Lung (tissue), 12 donors: ENCODE measurements around the gene TPM2. TPM values are rescaled to one million over a fixed set of nuclear protein-coding genes. Genes with fewer than 3 reads are reported as not detected.

ENCODE experiments used
- ATAC-seq: fragments of 200-7000 bp; cut with Tn5 transposase; one replicate; pipeline ENCODE4 v1.9.1; 2020; ENCODE audit warnings: moderate number of reproducible peaks; ENCODE audit not compliant: insufficient read depth, low FRiP score
- DNase-seq, 3 donors: peaks; one replicate each; pipeline ENCODE4 v3.0.0-alpha.2; 2013 to 2017
- H3K27ac ChIP-seq, 2 donors: one replicate each; pipeline ENCODE4 v1.5.1; 2013; ENCODE audit warnings: mild to moderate bottlenecking in 2 of 2, moderate library complexity in 2 of 2, control low read depth in 1 of 2, inconsistent platforms in 1 of 2, low read depth in 1 of 2, low read length in 1 of 2
- H3K27me3 ChIP-seq, 3 donors: one replicate each; pipeline ENCODE4 v1.5.1; 2013; ENCODE audit warnings: low read length in 2 of 3; ENCODE audit not compliant: control insufficient read depth in 3 of 3, insufficient read depth in 3 of 3
- H3K36me3 ChIP-seq, 4 donors: one replicate each; pipeline ENCODE4 v1.5.1; 2013; ENCODE audit warnings: low read length in 4 of 4, mild to moderate bottlenecking in 1 of 4, moderate library complexity in 1 of 4; ENCODE audit not compliant: control insufficient read depth in 4 of 4, insufficient read depth in 4 of 4
- H3K4me1 ChIP-seq, 5 donors: one replicate each; pipeline ENCODE4 v1.5.1; 2013; ENCODE audit warnings: low read length in 5 of 5, mild to moderate bottlenecking in 2 of 5, moderate library complexity in 1 of 5; ENCODE audit not compliant: control insufficient read depth in 5 of 5, insufficient read depth in 5 of 5
- H3K4me3 ChIP-seq: one replicate; pipeline ENCODE4 v1.5.1; 2013; ENCODE audit warnings: mild to moderate bottlenecking, control low read depth, moderate library complexity
- H3K9ac ChIP-seq, 2 donors: one replicate each; pipeline ENCODE4 v1.5.1; 2013; ENCODE audit warnings: low read length in 2 of 2, control low read depth in 1 of 2; ENCODE audit not compliant: insufficient read depth in 1 of 2
- H3K9me3 ChIP-seq, 4 donors: one replicate each; pipeline ENCODE4 v1.5.1; 2013; ENCODE audit warnings: low read length in 3 of 4, mild to moderate bottlenecking in 1 of 4, moderate library complexity in 1 of 4; ENCODE audit not compliant: control insufficient read depth in 4 of 4, insufficient read depth in 3 of 4
- WGBS, 2 donors: extraction: QIAGEN DNeasy Blood & Tissue Kit; methylation state at CpG; one replicate each; pipeline ENCODE4 v1.1.7; 2013; 5-methylcytosine and 5-hydroxymethylcytosine counted together
- polyA plus RNA-seq, 2 donors: library from polyadenylated mRNA; stranded (reverse); fragments of 200-250 nt; gene quantifications; one replicate each; pipeline ENCODE4 v1.2.1, GENCODE V29; 2013
- total RNA-seq, 2 donors: library from RNA; depleted of rRNA in 1 of 2; stranded (reverse); fragments of >200 nt in 1 of 2; gene quantifications; one replicate each; pipeline ENCODE4 v1.2.1, GENCODE V29; 2014 to 2021
- TF ChIP-seq, protein P1 (sequence below): IDR thresholded peaks from 2 replicates; pipeline ENCODE4 v1.5.1; 2012; ENCODE audit warnings: mild to moderate bottlenecking; ENCODE audit errors: control extremely low read depth, extremely low read depth
- donor health status: control.
- donor health status: control.
- donor health status: Bipolar disorder and iron deficiency.
- donor health status: healthy.
- donor health status: DM: yes; HTN: yes; CAD: no.

The TPM2 gene
- total and polyA plus RNA-seq, 4 donors, result 96.0 to 494 (median 209) TPM

DNA sequence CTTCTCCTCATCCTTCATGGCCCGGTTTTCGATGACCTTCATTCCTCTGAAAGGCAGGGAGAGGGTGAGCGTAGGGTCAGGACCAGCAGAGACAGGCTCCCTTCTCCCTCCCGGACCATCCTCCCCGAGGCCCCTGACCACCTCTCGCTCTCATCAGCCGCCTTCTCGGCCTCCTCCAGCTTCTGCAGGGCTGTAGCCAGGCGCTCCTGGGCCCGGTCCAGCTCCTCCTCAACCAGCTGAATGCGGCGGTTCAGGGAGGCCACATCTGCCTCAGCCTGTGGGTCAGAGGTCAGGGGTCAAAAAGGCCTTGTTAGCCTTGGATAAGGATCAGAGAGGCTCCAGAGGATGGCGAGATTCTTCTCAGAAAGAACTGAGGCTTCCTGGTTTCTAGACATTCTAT lies 4.2 kb downstream of the TPM2 start:
- DNase-seq, result no peak

GRCh38 chr9:35684921-35685320 lies 4.8 kb downstream of the TPM2 start:
- H3K9ac ChIP-seq, result no peak overlapping the region
- H3K4me3 ChIP-seq, result no peak overlapping the region
- no peak for DNase-seq
- no peak for ATAC-seq
- H3K36me3 ChIP-seq, result peaks cover 8 to 24% (median 12%) of the 10 kb centered on the region in 4 donors
- H3K27me3 ChIP-seq, result no peaks in the 10 kb centered on the region
- H3K9me3 ChIP-seq, result no peaks in the 10 kb centered on the region
- whole genome bisulfite sequencing, 2 donors, result 96 to 97% methylated on average over 10 of the region's 10 CpGs
- TF ChIP-seq, protein P1, sequence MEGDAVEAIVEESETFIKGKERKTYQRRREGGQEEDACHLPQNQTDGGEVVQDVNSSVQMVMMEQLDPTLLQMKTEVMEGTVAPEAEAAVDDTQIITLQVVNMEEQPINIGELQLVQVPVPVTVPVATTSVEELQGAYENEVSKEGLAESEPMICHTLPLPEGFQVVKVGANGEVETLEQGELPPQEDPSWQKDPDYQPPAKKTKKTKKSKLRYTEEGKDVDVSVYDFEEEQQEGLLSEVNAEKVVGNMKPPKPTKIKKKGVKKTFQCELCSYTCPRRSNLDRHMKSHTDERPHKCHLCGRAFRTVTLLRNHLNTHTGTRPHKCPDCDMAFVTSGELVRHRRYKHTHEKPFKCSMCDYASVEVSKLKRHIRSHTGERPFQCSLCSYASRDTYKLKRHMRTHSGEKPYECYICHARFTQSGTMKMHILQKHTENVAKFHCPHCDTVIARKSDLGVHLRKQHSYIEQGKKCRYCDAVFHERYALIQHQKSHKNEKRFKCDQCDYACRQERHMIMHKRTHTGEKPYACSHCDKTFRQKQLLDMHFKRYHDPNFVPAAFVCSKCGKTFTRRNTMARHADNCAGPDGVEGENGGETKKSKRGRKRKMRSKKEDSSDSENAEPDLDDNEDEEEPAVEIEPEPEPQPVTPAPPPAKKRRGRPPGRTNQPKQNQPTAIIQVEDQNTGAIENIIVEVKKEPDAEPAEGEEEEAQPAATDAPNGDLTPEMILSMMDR, result no peak
- no peak overlapping the region for H3K27ac ChIP-seq
- H3K4me1 ChIP-seq, result peaks cover 2 to 30% (median 11%) of the 10 kb centered on the region in 5 donors

More for the DNA sequence above, 4.2 kb downstream of the TPM2 start:
- WGBS, 2 donors, result 90 to 94% methylated on average over 13 of the region's 13 CpGs
- Histone ChIP-seq H3K36me3 (peaks cover 8 to 24% (median 12%) of the 10 kb centered on the region in 4 donors), H3K9ac (no peak overlapping the region), H3K4me1 (peaks cover 6 to 30% (median 11%) of the 10 kb centered on the region in 5 donors), H3K27ac (no peak overlapping the region), H3K9me3 (no peaks in the 10 kb centered on the region), H3K27me3 (no peaks in the 10 kb centered on the region), H3K4me3 (no peak overlapping the region)
- TF ChIP-seq, protein P1, result no peak
- ATAC-seq, result no peak

DNA sequence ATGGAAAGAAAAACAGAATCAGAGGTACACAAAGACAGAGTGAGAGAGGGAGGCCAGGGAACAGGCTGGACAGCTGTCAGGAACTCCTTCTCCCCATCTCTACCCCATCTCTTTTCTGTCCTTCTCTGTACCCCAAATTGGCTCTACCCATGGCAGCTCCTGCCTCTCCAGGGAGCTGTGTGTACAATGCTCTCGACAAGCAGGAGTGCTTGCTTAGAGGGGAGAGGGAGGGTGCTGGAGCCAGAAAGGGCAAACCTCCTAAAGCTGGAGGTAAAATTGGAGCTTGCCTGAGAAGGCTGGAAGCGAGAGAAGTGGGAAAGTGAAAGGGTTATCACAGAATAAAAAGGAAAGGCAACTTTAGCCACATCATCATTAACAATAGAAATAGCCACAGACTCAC lies 6.4 kb downstream of the TPM2 start:
- 65 to 76% methylated on average over 2 of the region's 2 CpGs for WGBS, 2 donors
- Histone ChIP-seq H3K9ac (no peak overlapping the region), H3K4me3 (no peak overlapping the region), H3K27ac (no peak overlapping the region), H3K36me3 (peaks cover 8 to 24% (median 12%) of the 10 kb centered on the region in 4 donors), H3K27me3 (no peaks in the 10 kb centered on the region), H3K4me1 (peaks cover 2 to 25% (median 8%) of the 10 kb centered on the region in 5 donors), H3K9me3 (no peaks in the 10 kb centered on the region)
- DNase-seq, result peak in 1 of 3 donors; percentile 39
- TF ChIP-seq, protein P1, result no peak
- no peak for ATAC-seq
